Right lobe of liver (tissue), 6 donors: ENCODE results near the gene RPL39. TPM values are rescaled to one million over a fixed set of nuclear protein-coding genes. Genes with fewer than 3 reads are reported as not detected.

Experiments
- ATAC-seq, 4 donors: fragments of 200-7000 bp; cut with Tn5 transposase; one replicate each; pipeline ENCODE4 v1.9.1; 2020; ENCODE audit warnings: mild to moderate bottlenecking in 4 of 4, moderate library complexity in 4 of 4
- DNase-seq, 3 donors: peaks; one replicate each; pipeline ENCODE4 v3.0.0-alpha.2; 2020
- H3K27ac ChIP-seq, 3 donors: fragments of 200-600 bp; one replicate each; pipeline ENCODE4 v1.8.0; 2022
- H3K27me3 ChIP-seq, 2 donors: fragments of 200-600 bp; one replicate each; pipeline ENCODE4 v1.8.0; 2022
- H3K36me3 ChIP-seq, 4 donors: fragments of 200-600 bp; sonication (generic) in 1 of 4; one replicate each; pipeline versions ENCODE4 v1.5.1 to v1.8.0; 2017 to 2022; ENCODE audit warnings: control low read depth in 1 of 4
- H3K4me1 ChIP-seq, 4 donors: fragments of 200-600 bp; sonication (generic) in 1 of 4; one replicate each; pipeline versions ENCODE4 v1.5.1 to v1.8.0; 2017 to 2022; ENCODE audit warnings: control low read depth in 1 of 4
- H3K4me3 ChIP-seq, 3 donors: fragments of 200-600 bp; one replicate each; pipeline ENCODE4 v1.8.0; 2022
- H3K9me3 ChIP-seq, 4 donors: fragments of 200-600 bp; sonication (generic) in 1 of 4; one replicate each; pipeline versions ENCODE4 v1.5.1 to v1.8.0; 2017 to 2022; ENCODE audit warnings: control low read depth in 1 of 4
- CTCF ChIP-seq, 4 donors: fragments of 200-600 bp in 3 of 4; fragments of 450-650 bp in 1 of 4; IDR thresholded peaks; one replicate each; pipeline versions ENCODE4 v1.5.1 to v1.8.0; 2016 to 2022; ENCODE audit warnings: antibody characterized with exemption in 4 of 4, mild to moderate bottlenecking in 2 of 4
- POLR2A ChIP-seq: fragments of 450-650 bp; IDR thresholded peaks from one replicate; pipeline ENCODE4 v1.6.1; 2017; ENCODE audit warnings: antibody characterized with exemption, mild to moderate bottlenecking
- WGBS: methylation state at CpG from one replicate; pipeline ENCODE4 v1.1.6; 2018; ENCODE audit warnings: low coverage, low lambda C conversion rate; ENCODE audit not compliant: insufficient coverage; ENCODE audit errors: missing lambda C conversion rate; 5-methylcytosine and 5-hydroxymethylcytosine counted together
- intact Hi-C, 2 donors: fragments of 100-400 bp; cut with DNase I; formaldehyde crosslinking; loops; one replicate each; pipeline versions ENCODE4 v1.11.2 to v1.14.1; 2022
- total RNA-seq, 6 experiments: library from RNA; depleted of rRNA in 2 of 6; stranded (reverse); fragments of >200 nt in 2 of 6; fragmentation: NEBNext Ultra II Directional in 3 of 6; extraction: Animal tissue kit (Norgen Biotek cat#: 25700) in 3 of 6; gene quantifications; one replicate each; pipeline versions ENCODE4 v1.1.0 to v1.2.4, GENCODE V29; 2016 to 2023
- donor health status: DM: no; HTN: yes; CAD: no.
- donor health status: DM: no; HTN: no; CAD: no.
- donor health status: DM: no; HTN: no; CAD: no.
- donor health status: DM: no; HTN: yes; CAD: no.
- donor health status: DM: no; HTN: yes; CAD: no.

RPL39 gene
- total RNA-seq, 6 experiments from 2014 or later: 587 to 2,308 (median 667) TPM

GRCh38 chrX:119757979-119758730 is 33.3 kb downstream of the RPL39 start, which contains the start of gene SOWAHD:
SOWAHD (plus strand) TSS chrX:119758588; CDS start chrX:119758668, 80 bp downstream.
- Histone ChIP-seq H3K27me3 (no peaks in the 10 kb centered on the region), H3K9me3 (no peaks in the 10 kb centered on the region), H3K27ac (no peak within 1 kb of the TSS), H3K36me3 (no peaks in the 10 kb centered on the region), H3K4me3 (peak within 1 kb of the TSS; percentile 39 to 56 (median 40)), H3K4me1 (no peaks in the 10 kb centered on the region)
- peak; percentile 45 to 64 (median 50) for DNase-seq
- intact Hi-C loops: no loop called here
- TF ChIP-seq POLR2A: no peak
- TF ChIP-seq CTCF (IDR thresholded peaks at IDR 0.05): no peak
- WGBS: 47% methylated on average over 23 of the region's 59 CpGs
- ATAC-seq: peak; percentile 46 to 58 (median 55)

GRCh38 chrX:119757646-119757978 is 33.8 kb downstream of the RPL39 start:
- Histone ChIP-seq H3K27ac (no peak overlapping the region), H3K27me3 (no peaks in the 10 kb centered on the region), H3K9me3 (no peaks in the 10 kb centered on the region), H3K4me1 (no peaks in the 10 kb centered on the region), H3K4me3 (peak overlapping the region in 1 of 3 donors; percentile 39), H3K36me3 (no peaks in the 10 kb centered on the region)
- DNase-seq (no peak), ATAC-seq (no peak)
- WGBS: 61% methylated on average over 8 of the region's 12 CpGs
- TF ChIP-seq CTCF (IDR thresholded peaks at IDR 0.05): no peak
- no peak for TF ChIP-seq POLR2A
- intact Hi-C loops: no loop called here

- no peak overlapping the region for H3K4me3 ChIP-seq
- H3K27me3 ChIP-seq: no peaks in the 10 kb centered on the region
- ATAC-seq (no peak), DNase-seq (no peak)
- TF ChIP-seq CTCF (IDR thresholded peaks at IDR 0.05) (no peak), POLR2A (no peak)
- H3K9me3 ChIP-seq: no peaks in the 10 kb centered on the region
- intact Hi-C loops: no loop called here
- no peaks in the 10 kb centered on the region for H3K36me3 ChIP-seq
- 55% methylated on average over 7 of the region's 10 CpGs for WGBS
- no peak overlapping the region for H3K27ac ChIP-seq
- H3K4me1 ChIP-seq: no peaks in the 10 kb centered on the region
Observed at GRCh38 chrX:119756926-119757635, 34.3 kb downstream of the RPL39 start.

- Histone ChIP-seq H3K4me1 (no peaks in the 10 kb centered on the region), H3K27me3 (no peaks in the 10 kb centered on the region), H3K9me3 (no peaks in the 10 kb centered on the region), H3K27ac (peak overlapping the region in 1 of 3 donors; percentile 3), H3K36me3 (no peaks in the 10 kb centered on the region), H3K4me3 (no peak overlapping the region)
- DNase-seq (no peak), ATAC-seq (peak in 2 of 4 donors; percentile 15 to 33)
- TF ChIP-seq CTCF (IDR thresholded peaks at IDR 0.05) (no peak), POLR2A (no peak)
- WGBS: 12% methylated on average over 2 of the region's 7 CpGs
- intact Hi-C loops: no loop called here
Observed at GRCh38 chrX:119755981-119756533, 35.4 kb downstream of the RPL39 start.
